IPS-NIHi11 (cell line): ENCODE measurements around the gene PRSS37.
"Not testable (repeated sequence)": the region's sequence is repeated elsewhere in the genome, so short reads cannot be mapped to it uniquely, and the experiment has no call there.

ENCODE experiments used
- DNase-seq: peaks from one replicate; pipeline ENCODE4 v3.0.0; 2012; ENCODE audit warnings: mixed read lengths, low spot score

Gene PRSS37

GRCh38 chr7:141841385-141841784, at the start of gene PRSS37:
Gene PRSS37, minus strand, starts transcription at chr7:141841485. Its CDS starts 436 bp downstream, at chr7:141841049.
- no peak for DNase-seq

GRCh38 chr7:141889321-141889720, 48.0 kb upstream of the PRSS37 start:
- no peak for DNase-seq

- no peak for DNase-seq
These were observed 43.4 kb upstream of the PRSS37 start for GRCh38 chr7:141884539-141885225.

- no peak for DNase-seq
These were observed 39.7 kb upstream of the PRSS37 start for GRCh38 chr7:141880960-141881359.

DNA sequence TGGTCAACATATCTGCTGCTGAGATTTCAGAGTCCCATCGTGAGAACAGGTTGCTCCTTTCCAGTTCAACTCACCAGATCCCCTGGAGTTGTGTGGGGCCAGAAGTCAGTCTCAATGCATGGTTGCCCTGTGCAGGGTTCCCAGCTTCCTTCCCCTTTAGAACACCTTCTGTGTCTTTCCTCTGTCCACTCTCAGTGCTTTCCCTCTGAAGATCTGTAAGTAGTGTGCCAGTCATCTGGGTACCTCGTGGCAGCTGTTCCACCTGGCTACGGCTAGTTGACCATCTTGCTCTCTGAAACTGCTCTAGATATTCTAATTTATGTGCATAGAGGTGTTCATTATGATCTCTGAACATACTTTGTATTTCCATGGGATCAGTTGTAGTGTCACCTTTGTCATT, 36.1 kb upstream of the PRSS37 start:
- DNase-seq: no peak

DNA sequence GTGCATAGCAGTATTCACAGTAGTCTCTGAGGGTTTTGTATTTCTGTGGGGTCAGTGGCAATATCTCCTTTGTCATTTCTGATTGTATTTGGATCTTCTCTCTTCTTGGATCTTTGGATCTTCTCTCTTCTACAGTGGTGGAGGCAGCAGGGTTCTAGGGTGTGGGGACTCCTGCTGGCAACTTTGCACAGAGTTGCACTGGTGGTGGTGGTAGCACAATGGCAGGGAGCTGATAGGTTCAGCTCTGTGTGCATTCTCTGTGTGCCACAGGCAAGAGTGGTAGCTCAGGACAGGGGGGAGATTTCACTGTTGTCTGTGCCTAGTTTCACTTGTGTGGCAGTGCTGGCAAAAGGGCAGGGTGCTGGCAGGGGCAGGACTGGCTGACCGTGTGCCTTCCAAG, 35.1 kb upstream of the PRSS37 start:
- no peak for DNase-seq

GRCh38 chr7:141875453-141875852, 34.2 kb upstream of the PRSS37 start:
- no peak for DNase-seq

GRCh38 chr7:141874787-141875186, 33.5 kb upstream of the PRSS37 start:
- no peak for DNase-seq

DNA sequence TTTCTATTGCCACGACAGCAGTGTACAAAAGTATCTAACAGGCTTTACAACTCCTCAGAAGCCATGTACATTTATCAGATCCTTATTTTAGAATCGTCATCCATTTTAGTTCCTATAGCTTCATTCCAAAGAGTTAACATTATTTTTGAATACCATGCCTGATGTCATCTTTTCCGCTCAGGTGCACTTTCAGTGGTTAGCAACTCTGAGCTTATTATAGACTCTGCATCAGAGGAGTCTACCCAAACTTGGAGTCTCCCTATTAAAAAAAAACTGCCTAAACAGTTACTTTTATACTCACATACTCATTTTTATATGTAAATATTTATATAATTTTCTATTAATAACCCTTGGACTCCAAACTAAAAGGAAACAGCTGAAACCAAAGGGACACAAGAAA, 31.6 kb upstream of the PRSS37 start:
- no peak for DNase-seq

GRCh38 chr7:141866974-141867373, 25.7 kb upstream of the PRSS37 start:
- no peak for DNase-seq

GRCh38 chr7:141864765-141865447, 23.6 kb upstream of the PRSS37 start:
- no peak for DNase-seq

DNA sequence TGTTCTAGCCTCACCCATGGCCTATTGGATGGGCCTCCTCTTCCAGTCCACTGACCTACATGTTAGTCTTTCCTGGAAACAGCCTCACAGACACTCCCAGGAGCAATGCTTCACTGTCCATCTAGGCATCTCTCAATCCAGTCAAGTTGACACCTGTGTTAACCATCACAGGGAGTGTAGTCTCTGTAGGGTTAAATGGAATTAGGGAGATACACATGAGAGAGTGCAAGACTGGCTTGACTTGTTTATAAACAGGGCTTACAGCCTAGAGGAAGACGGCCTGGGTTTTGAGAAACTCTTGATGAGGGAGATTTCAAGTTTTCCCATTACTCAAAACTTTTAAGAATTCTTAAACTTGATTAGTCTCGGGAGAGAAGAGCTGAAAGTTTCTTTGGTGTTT, 18.9 kb upstream of the PRSS37 start:
- no peak for DNase-seq

DNA sequence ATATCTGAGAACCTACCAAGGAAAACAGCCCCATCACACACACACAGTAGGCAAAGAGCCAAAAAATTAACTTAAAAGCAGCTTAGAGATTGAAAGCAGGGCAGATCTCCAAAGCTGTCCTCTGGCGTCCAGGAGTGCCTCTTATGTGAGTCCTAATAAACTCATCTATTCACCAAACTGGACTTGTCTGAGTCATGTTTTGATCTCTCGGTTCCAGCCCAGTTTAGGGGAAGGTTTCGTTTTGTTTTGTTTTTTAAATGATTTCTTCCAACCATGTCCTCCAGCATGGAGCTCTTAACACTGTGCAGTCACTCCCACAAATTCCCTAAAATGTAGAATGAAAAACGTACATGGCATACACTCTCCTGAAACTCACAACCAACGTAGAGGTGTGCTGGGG, 6.7 kb upstream of the PRSS37 start:
- no peak for DNase-seq

DNA sequence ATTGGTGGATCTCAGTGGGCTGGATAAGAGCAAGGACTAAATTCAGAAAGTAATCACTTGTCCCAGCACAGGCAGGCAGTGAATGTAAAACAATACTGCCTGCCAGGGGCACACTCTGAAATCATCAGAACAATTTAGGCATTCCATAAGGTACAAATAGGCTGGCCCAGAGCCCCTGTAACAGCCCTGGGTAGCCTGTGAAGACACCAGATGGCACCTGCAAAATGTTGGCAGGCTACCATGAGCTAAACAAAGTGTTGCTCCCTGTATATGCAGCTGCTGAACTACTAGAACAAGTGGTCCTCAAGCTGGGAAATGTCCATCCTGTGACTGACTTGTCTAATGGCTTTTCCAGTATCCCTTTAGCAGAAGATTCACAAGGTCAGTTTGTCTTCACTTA, 3.0 kb upstream of the PRSS37 start:
- DNase-seq: no peak

- no peak for DNase-seq
These were observed 1.6 kb upstream of the PRSS37 start for GRCh38 chr7:141842904-141843303.

DNA sequence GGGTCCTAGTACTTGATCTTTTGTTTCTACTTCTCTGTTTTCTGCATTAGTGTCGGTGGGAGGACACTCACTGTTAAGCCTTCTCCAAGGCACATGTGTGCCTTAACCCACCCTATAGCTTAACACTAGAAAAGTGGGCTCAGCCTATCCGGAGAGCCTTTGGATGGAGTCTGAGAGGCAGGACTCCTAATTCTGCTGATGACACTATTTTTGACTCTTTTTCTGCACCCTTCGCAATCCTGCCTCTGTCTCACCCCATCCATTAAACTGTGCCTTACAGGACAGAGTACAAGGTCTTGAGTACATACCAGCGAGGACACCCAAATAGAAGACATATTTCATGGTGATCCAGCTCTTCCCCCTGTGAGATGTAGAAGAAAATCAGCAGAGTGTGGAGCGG, 577 bp downstream of the PRSS37 start:
- no peak for DNase-seq

GRCh38 chr7:141839256-141839655, 2.0 kb downstream of the PRSS37 start:
- DNase-seq: no peak

DNA sequence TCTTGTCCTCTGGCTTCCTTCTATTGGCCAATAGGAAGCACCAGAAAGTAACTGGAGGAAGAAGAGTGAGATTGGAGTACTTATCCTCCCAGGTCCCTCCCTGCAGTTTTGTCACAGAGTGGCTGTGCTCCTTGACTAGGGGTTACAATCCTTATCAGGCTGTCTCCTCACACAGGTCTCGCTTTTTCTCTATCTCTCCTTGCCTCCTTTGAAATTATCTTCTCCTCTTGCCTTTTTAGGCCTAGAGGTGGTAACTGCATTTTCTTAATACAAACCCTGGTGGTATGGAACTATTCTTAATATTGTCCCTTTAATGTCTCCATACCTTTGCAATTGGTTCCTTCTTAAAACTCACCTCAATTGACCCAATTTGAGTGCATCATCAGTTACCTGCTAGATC, 2.7 kb downstream of the PRSS37 start:
- DNase-seq: no peak

- no peak for DNase-seq
These were observed 3.6 kb downstream of the PRSS37 start for GRCh38 chr7:141837683-141838082.

GRCh38 chr7:141822432-141822831, 18.9 kb downstream of the PRSS37 start:
- not testable (repeated sequence) for DNase-seq

- no peak for DNase-seq
These were observed 21.2 kb downstream of the PRSS37 start for GRCh38 chr7:141820067-141820466.

GRCh38 chr7:141792526-141792925, 48.8 kb downstream of the PRSS37 start:
- DNase-seq: no peak

DNA sequence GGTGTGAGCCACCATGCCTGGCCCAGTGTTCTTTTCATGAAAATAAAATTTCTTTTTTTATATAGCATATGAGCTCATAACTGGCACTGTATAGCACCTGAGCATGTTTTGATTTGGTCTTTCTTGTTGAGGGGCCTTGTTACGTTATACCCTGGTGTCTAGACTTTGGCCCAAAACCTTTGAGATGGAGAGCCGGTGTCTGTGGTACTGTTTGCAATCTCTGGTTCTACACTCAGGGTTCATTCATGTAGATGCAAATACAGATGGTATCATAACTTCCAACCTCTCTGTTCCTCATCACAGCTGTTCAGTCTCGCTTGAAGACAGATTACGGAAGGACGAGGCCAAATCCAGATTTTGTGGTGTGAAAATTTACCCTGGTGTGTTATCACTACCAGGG, 51.4 kb downstream of the PRSS37 start, which contains the start of gene TAS2R5:
TSS of gene TAS2R5 (plus strand) at position 301 of the 400 bp plus-strand sequence. CDS start 145 bp downstream, outside the sequence.
- no peak for DNase-seq

DNA sequence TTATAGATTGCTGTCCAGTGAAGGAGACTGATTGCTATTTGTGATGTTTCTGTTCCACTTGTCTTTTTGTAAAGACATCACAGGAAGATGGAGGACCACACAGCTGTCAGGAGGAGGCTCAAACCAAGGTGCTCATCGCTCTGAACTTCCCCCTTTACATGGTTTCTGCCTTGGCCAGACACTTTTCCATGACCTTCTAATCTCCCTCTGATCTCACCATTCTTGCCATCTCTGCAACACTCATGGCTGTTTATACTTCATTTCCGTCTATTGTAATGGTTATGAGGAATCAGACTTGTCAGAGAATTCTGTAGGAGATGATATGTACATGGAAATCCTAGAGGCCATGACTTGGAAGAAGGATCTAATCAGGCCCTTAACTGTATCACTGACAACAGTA, 53.0 kb downstream of the PRSS37 start:
- no peak for DNase-seq
